GM19238 (cell line): ENCODE data around the gene MAST4.

Experiments used
- DNase-seq: peaks from one replicate; pipeline ENCODE4 v3.0.0; 2011; ENCODE audit warnings: low spot score; ENCODE audit not compliant: insufficient read length

Gene MAST4

DNA sequence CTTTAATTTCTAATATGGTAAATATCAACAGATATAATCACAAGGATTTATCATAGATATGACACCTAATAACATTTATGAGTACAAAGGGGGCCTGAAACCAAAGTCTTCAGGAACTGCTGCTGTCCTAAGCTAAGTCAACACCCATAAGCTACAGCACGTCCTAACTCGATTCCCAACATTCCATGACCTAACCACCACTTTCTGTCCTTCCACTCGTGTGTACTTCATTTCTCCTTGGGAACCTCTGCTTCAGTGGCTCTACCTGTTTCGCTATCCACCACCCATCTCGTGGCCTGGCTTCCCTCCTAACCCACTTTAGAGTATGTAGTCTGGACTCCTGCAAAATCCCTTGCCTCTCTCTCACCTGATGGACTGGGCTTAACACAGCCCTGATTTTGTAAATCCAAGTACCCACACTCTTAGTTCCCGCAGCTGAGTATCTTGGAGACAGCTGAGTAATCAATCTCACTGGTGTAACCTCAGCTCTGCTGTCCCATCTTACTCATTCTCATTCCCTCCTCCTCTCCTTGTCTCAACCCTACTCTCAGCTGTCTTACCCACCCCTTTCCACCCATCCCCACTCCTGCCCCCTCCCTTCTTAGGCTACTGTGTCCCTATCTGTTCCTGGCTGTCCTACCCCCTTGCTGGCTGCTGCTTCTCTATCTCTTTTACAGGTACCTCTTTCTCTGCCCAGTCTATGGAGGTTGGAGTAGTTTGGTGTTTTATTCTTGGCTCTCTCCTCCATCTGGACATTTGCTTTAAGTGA lies 101.8 kb downstream of the MAST4 start:
- DNase-seq: no peak

- no peak for DNase-seq
Measured at GRCh38 chr5:66701244-66701643, 105.1 kb downstream of the MAST4 start.

- no peak for DNase-seq
Measured at GRCh38 chr5:66702426-66702825, 106.2 kb downstream of the MAST4 start.

DNA sequence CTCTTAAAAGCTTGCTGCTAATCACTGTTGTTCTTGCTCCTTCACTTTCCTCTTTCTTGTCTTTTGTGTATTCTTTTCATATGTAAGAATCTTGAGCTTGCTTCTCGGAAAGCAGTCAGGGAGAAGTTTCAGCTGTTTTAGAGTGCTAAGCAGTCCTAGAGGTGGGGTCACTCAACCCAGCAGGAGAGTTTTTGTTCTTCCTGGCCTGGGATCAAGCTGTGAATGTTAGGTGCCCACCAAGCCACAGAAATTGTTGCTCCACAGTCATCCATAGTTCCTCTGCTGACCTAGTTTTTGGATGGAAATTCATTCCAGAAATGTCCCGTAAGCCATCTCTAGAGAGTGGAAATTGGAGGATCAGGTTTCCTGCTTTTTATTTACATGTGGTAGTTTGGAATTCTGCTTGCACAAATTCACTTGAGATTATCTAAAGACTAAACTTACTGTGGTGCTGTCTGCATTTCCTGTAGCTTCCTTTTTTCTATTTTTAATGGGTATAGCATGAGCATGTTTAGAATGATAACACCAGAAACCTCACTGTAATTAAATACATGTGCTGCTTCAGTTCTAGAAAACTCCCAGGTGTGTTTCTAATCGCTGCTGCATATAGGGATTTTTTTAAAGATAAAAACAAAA lies 108.7 kb downstream of the MAST4 start:
- no peak for DNase-seq

- DNase-seq: no peak
Measured at GRCh38 chr5:66708368-66708767, 112.2 kb downstream of the MAST4 start.

DNA sequence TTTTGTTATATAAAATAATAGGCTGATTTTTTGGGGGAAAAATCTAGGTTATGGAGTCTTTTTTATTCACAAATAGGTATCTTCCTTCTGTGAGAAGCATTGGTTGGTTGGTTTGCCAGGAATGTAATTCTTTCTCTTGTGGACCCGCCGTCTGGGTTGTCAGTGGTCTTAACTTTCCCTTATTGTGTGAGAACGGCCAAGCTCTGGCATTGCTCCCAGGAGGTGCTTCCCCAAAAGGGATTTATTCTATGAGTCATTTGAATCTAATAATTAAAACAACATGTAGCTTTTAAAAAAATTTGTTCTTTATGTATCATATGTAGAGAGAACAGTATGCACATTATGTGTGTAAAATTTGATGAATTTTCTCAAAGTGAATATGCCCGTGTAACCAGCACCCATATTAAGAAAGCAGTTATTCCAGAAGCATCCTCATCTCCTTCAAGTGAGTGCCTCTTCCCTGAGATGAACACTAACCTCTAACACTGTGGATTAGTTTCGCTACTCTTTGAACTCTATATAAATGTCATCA lies 114.4 kb downstream of the MAST4 start:
- no peak for DNase-seq

GRCh38 chr5:66713998-66714397 lies 117.8 kb downstream of the MAST4 start:
- no peak for DNase-seq

DNA sequence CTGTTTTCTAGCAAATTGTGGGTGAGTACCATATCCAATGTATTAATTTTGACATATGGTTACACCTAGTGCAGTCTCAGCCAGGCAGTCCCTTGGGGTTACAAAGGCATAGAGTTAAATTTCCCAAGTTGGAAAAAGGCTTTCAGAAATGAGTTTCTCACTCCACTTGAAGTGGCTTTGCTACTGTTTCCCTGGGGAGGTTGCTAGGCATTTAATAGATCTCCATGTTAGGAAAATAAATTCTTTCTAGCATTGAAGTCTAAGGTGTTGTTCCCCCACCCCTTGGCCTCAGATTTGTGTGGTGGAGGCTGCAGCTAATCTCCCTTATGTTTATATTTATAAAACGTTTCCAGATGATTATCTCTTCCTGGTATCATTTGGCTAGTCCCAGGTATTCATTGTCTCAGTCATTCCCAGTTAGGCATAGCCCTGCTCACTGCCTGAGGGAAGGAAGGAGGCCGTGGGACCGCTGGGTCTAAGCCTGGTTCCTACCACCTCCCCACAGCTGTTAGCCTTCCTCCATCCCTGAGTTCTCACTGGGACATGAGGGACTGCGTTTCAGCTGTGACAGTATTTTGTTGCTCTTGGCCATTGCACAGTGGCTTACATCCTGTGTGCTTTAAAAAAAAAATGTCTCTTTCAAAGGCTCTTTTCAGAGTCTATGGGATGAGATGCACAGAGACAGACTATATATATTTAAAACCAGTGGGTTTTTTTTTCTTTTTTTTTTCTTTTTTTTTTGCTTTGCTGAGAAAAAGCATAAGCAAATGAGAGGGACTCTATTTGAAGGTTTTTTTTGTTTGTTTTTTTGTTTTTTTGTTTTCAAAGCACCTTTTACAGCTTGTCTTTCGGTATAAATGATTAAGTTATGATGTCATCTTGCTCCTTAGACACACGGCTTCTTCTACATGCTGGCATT lies 121.5 kb downstream of the MAST4 start:
- no peak for DNase-seq

DNA sequence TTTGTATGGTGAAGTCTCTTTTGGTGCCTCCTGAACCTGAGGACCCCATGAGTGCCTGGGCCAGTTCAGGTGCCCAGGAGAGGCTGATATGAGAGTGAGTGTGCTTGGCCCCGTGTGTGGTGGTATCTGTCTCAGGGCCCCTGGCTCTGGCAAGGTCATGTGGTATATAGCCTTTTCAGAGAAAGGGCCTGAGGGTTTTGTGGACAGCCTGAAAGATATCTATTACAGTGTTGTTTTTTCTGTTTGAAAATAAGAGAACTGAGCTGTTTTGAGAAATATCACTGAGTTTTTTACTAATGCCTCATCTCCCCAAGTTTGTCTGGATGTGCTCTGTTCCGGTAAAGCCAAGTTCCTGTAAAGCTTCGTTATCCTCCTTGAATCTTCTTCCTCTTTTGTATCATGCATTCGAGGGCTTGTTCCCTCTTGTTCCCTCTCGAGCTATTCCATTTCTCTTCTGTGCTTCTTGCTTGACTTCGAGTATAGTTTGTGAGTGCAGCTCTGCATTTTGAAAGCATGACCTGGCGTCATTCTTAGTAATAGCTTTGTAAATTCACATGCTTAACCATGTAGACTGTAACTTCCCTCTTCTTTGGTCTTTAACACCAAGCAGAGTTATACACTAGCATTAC lies 122.3 kb downstream of the MAST4 start:
- DNase-seq: no peak

DNA sequence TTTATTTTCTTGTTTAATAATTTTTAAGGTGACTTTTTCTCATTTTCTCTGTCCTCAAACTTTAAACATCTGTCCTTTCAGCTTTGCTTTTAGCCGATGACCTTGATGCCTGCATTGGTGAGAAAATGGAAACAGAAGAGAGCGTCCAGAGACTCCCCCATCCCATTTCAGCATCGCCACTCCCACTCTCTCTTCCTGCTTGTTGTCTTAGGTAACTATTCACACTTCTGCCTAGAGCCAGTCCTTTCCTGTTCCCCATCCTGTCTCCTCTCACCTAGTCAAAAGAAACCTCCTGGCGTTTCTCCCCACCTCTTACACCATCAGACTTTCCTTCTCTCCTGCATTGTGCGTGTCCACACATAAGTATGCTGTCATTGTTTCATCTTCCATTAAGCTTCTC lies 124.6 kb downstream of the MAST4 start:
- no peak for DNase-seq

- no peak for DNase-seq
Measured at GRCh38 chr5:66722686-66723085, 126.5 kb downstream of the MAST4 start.

DNA sequence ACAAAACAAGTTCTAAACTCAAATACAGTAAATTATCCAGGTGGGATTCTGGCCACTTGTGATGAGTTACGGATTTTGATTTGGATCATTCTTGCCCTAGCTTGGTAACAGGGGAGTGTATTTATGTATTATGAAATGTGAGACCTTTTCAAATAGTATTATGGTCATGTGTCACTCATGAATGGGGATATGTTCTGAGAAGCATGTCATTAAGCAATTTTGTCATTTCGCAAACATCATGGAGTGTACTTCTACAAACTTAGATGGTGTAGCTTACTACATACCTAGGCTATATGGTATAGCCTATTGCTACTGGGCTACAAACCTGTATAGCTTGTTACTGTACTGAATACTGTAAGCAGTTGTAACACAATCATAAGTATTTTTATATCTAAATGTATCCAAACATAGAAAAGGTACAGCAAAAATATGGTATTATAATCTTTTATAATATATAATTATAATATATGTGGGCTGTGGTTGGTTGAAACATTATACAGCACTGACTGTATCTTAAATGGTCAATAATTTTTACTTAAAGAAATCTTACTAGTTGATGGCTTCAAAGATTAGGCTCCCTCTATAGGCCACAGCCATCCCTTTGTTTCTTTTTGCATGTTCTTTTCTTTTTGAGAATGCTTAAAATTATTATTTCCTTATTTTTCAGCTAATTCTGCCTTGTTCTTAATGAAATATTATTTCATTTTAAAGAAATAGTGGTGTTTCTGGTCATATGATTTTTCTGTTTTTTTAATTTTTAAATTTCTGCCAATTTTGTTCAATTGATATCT lies 128.4 kb downstream of the MAST4 start:
- DNase-seq: no peak

DNA sequence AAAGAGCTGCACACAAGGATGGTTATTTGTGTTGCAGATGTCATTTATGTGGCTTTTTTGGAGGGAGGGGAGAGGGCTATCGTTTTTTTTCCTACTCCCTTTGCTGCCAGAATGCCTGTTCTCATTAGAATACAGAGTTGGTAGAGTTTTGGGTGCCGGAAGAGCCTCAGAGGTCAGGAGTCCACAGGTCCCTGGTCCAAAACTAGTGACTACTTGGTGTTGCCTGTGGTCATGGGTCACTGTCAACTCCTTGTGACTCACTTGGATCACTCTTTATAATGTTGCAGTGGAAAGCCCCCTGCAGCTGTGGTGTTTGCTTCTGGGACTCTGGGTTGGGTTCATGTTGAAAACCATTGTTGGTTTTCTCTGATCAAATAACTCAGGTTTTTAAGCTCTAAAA lies 131.4 kb downstream of the MAST4 start:
- DNase-seq: no peak

GRCh38 chr5:66728049-66728448 lies 131.9 kb downstream of the MAST4 start:
- no peak for DNase-seq

- no peak for DNase-seq
Measured at GRCh38 chr5:66737096-66737495, 140.9 kb downstream of the MAST4 start.

- no peak for DNase-seq
Measured at GRCh38 chr5:66738136-66738535, 141.9 kb downstream of the MAST4 start.

DNA sequence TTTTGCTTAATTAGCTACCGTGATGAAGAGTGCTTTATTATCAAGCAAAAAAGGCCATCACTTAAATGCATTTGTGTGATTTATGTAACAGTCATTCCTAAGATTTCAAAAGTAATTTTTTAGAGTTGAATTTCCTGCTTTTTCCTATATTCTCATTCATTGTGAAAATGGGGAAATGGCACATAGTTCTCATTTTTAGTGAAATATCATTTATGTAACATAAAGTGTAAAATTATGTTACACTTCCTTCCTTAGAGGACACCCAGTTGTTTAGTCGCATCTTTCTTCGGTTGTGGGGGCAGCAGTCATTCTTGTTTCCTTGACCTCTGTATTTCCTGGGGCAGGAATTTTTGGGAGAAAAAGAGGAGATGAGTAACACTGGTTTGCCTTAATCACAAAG lies 142.8 kb downstream of the MAST4 start:
- DNase-seq: no peak

- DNase-seq: no peak
Measured at GRCh38 chr5:66739951-66740350, 143.8 kb downstream of the MAST4 start.

- DNase-seq: no peak
Measured at GRCh38 chr5:66741394-66741793, 145.2 kb downstream of the MAST4 start.

DNA sequence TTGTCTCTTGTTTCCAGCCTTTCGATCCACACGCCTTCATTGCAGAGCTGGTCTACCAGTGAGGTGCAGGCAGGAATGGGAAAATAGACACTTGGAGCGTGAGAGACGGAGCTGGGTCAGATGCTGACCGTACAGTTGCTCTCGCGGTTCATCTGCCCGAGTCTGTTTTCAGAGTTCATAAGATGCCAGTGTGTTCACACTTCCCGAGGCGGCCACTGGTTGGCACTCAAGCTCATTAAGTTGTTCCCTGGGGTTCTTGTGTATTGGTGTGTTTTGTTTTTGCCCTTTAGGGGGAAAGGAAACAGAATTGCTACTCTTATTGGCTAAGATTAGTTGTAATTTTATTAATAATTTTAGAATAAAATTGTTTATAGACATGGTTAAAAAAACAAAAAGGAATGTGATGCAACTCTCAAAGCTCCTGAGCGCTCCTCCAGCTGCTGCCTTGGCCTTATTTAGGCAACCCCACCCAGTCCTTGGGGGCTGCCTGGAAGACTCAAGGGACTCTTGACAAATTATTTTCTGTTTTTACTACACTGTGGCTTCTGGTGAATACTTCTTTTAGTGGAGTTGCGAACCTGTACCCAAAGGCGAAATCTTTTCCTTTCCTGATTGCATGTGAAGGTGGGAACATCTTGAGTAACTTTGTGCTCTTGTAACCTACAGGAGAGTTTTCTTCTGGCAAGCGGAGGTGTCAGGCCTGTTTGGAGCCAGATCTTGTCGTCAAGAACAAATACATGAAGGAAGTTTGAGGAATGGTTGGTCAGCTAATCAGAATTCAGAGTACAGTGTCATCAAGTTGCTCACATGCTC lies 146.1 kb downstream of the MAST4 start:
- DNase-seq: no peak
